DND-41 (cell line): ENCODE measurements around the gene NPC1.

Source experiments
- ATAC-seq: fragments of 200-7000 bp; cut with Tn5 transposase; 3 replicates; pipeline ENCODE4 v1.9.1; 2021; ENCODE audit warnings: low read depth; ENCODE audit not compliant: insufficient read depth
- DNase-seq: peaks from one replicate; pipeline ENCODE4 v3.0.0-alpha.2; 2020
- H2AFZ ChIP-seq: 2 replicates; pipeline ENCODE4 v1.6.0; 2012; ENCODE audit warnings: low read depth, low read length
- H3K27ac ChIP-seq: 2 replicates; pipeline ENCODE4 v1.5.1; 2012; ENCODE audit warnings: low read length, inconsistent platforms
- H3K27me3 ChIP-seq: fragments of 200-600 bp; sonication (generic); 2 replicates; pipeline ENCODE4 v1.6.0; 2012; ENCODE audit warnings: low read length, mild to moderate bottlenecking, inconsistent platforms; ENCODE audit not compliant: insufficient read depth, poor library complexity
- H3K36me3 ChIP-seq: 2 replicates; pipeline ENCODE4 v1.5.1; 2012; ENCODE audit warnings: low read length, inconsistent platforms; ENCODE audit not compliant: insufficient read depth
- H3K4me1 ChIP-seq: 2 replicates; pipeline ENCODE4 v1.5.1; 2012; ENCODE audit warnings: mild to moderate bottlenecking, low read length; ENCODE audit not compliant: insufficient read depth
- H3K4me2 ChIP-seq: 2 replicates; pipeline ENCODE4 v1.6.0; 2012; ENCODE audit warnings: mild to moderate bottlenecking, moderate library complexity, low read length, inconsistent platforms; ENCODE audit not compliant: insufficient read depth
- H3K4me3 ChIP-seq, 2 experiments: fragments of 200-600 bp in 1 of 2; shearing (Covaris generic) in 1 of 2; 2 replicates each; pipeline ENCODE4 v1.5.1; 2012 to 2016; ENCODE audit warnings: inconsistent platforms in 2 of 2, low read length in 2 of 2, mild to moderate bottlenecking in 2 of 2, low read depth in 1 of 2, moderate library complexity in 1 of 2
- H3K79me2 ChIP-seq: 2 replicates; pipeline ENCODE4 v1.6.0; 2012; ENCODE audit warnings: low read length, inconsistent platforms; ENCODE audit not compliant: insufficient read depth
- H3K9ac ChIP-seq: 2 replicates; pipeline ENCODE4 v1.6.0; 2012; ENCODE audit warnings: low read depth, mild to moderate bottlenecking, inconsistent platforms, low read length, moderate library complexity
- H3K9me3 ChIP-seq: 2 replicates; pipeline ENCODE4 v1.5.1; 2012; ENCODE audit warnings: low read length, moderate library complexity, mild to moderate bottlenecking, inconsistent platforms; ENCODE audit not compliant: insufficient read depth, severe bottlenecking
- H4K20me1 ChIP-seq: 2 replicates; pipeline ENCODE4 v1.6.0; 2012; ENCODE audit warnings: low read length; ENCODE audit not compliant: insufficient read depth
- CTCF ChIP-seq: IDR thresholded peaks from 2 replicates; pipeline ENCODE4 v1.5.1; 2012; ENCODE audit warnings: borderline replicate concordance, low read length, moderate library complexity, mild to moderate bottlenecking; ENCODE audit not compliant: poor library complexity, severe bottlenecking; ENCODE audit errors: extremely low read depth
- EZH2 ChIP-seq: IDR thresholded peaks from 3 replicates; pipeline ENCODE4 v1.6.1; 2012; ENCODE audit warnings: borderline replicate concordance, low read depth, mild to moderate bottlenecking, moderate library complexity, low read length, inconsistent platforms; ENCODE audit not compliant: severe bottlenecking

Gene NPC1

GRCh38 chr18:23570912-23571504 lies 15.3 kb downstream of the NPC1 start:
- Histone ChIP-seq H3K36me3 (peaks cover 72% of the 10 kb centered on the region), H3K4me3 (no peak overlapping the region), H3K4me2 (no peak overlapping the region), H3K27ac (no peak overlapping the region), H3K9ac (no peak overlapping the region), H3K27me3 (no peaks in the 10 kb centered on the region), H4K20me1 (peaks cover 8% of the 10 kb centered on the region; the same call in 1 of the 2 replicates), H3K79me2 (peaks cover 8% of the 10 kb centered on the region; the same call in 1 of the 2 replicates), H2AFZ (no peak overlapping the region), H3K4me1 (peaks cover 22% of the 10 kb centered on the region), H3K9me3 (no peaks in the 10 kb centered on the region)
- DNase-seq (no peak), ATAC-seq (no peak)
- TF ChIP-seq CTCF (no peak), EZH2 (no peak)

- no peak for ATAC-seq
- Histone ChIP-seq H4K20me1 (peaks cover 2% of the 10 kb centered on the region; the same call in 1 of the 2 replicates), H3K4me2 (no peak overlapping the region), H3K27me3 (no peaks in the 10 kb centered on the region), H3K27ac (no peak overlapping the region), H2AFZ (no peak overlapping the region), H3K4me1 (peaks cover 12% of the 10 kb centered on the region), H3K9me3 (no peaks in the 10 kb centered on the region), H3K36me3 (peaks cover 73% of the 10 kb centered on the region), H3K9ac (no peak overlapping the region), H3K4me3 (no peak overlapping the region), H3K79me2 (peaks cover 2% of the 10 kb centered on the region; the same call in 1 of the 2 replicates)
- no peak for TF ChIP-seq EZH2
- TF ChIP-seq CTCF, result no peak
- no peak for DNase-seq
Measured at GRCh38 chr18:23569299-23570063, 16.8 kb downstream of the NPC1 start.

- Histone ChIP-seq H3K27ac (no peak overlapping the region), H3K4me3 (no peak overlapping the region), H2AFZ (no peak overlapping the region), H3K9ac (no peak overlapping the region), H3K36me3 (peaks cover 77% of the 10 kb centered on the region), H3K4me2 (no peak overlapping the region), H3K79me2 (peaks cover 2% of the 10 kb centered on the region; the same call in 1 of the 2 replicates), H3K4me1 (peaks cover 2% of the 10 kb centered on the region; the same call in 1 of the 2 replicates), H4K20me1 (peaks cover 2% of the 10 kb centered on the region; the same call in 1 of the 2 replicates), H3K27me3 (no peaks in the 10 kb centered on the region), H3K9me3 (no peaks in the 10 kb centered on the region)
- no peak for ATAC-seq
- TF ChIP-seq EZH2, result no peak
- TF ChIP-seq CTCF, result no peak
- DNase-seq, result no peak
Measured at GRCh38 chr18:23568281-23569138, 17.8 kb downstream of the NPC1 start.
